Subcutaneous abdominal adipose tissue (tissue), 5 donors: ENCODE data around the gene LCN12.

Experiments used
- H3K27ac ChIP-seq: one replicate; pipeline ENCODE4 v1.7.0; 2013; ENCODE audit warnings: low read depth, mild to moderate bottlenecking, inconsistent platforms, low read length, moderate library complexity
- H3K27me3 ChIP-seq, 5 donors: one replicate each; pipeline ENCODE4 v1.7.0; 2013; ENCODE audit warnings: low read length in 5 of 5, inconsistent platforms in 1 of 5; ENCODE audit not compliant: control insufficient read depth in 5 of 5, insufficient read depth in 4 of 5
- H3K36me3 ChIP-seq, 5 donors: one replicate each; pipeline ENCODE4 v1.7.0; 2013; ENCODE audit warnings: low read length in 5 of 5; ENCODE audit not compliant: control insufficient read depth in 5 of 5, insufficient read depth in 5 of 5
- H3K4me1 ChIP-seq, 5 donors: one replicate each; pipeline ENCODE4 v1.7.0; 2013; ENCODE audit warnings: low read length in 5 of 5, mild to moderate bottlenecking in 3 of 5, moderate library complexity in 1 of 5; ENCODE audit not compliant: control insufficient read depth in 5 of 5, insufficient read depth in 5 of 5
- H3K4me3 ChIP-seq, 5 donors: one replicate each; pipeline ENCODE4 v1.7.0; 2013; ENCODE audit warnings: low read length in 5 of 5, low read depth in 1 of 5
- H3K9ac ChIP-seq, 5 donors: one replicate each; pipeline ENCODE4 v1.7.0; 2013; ENCODE audit warnings: low read length in 5 of 5, mild to moderate bottlenecking in 4 of 5, moderate library complexity in 3 of 5
- H3K9me3 ChIP-seq, 5 donors: one replicate each; pipeline ENCODE4 v1.7.0; 2013; ENCODE audit warnings: low read length in 5 of 5; ENCODE audit not compliant: control insufficient read depth in 5 of 5
- donor health status: healthy.
- donor health status: healthy.
- donor health status: healthy.
- donor health status: healthy.
- donor health status: healthy.

The LCN12 gene

DNA sequence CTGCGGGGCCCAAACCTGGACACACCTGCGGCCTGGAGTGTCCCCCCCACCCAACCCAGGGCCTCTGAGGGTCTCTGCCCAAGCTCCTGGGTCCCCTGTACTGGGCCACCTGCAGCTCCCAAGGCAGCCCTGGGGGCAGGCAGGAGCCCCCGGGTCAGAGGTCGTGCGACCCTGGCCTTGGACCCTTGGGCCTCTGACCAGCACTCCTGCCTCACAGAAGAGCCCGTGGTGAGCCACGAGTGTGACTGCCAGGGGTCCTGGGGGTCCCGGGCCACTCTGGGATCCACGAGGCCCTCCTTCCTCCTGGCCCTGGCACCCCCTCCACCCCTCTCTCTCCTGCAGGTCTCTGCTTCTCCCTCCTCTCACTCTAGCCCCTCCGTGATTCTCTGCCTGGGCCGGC is 20.3 kb downstream of the LCN12 start:
- Histone ChIP-seq H3K4me3 (no peak overlapping the region), H3K4me1 (peaks cover 0 to 27% (median 6%) of the 10 kb centered on the region in 5 donors), H3K27me3 (peaks cover 3 to 7% (median 6%) of the 10 kb centered on the region in 5 donors), H3K27ac (no peak overlapping the region), H3K9ac (no peak overlapping the region), H3K36me3 (no peaks in the 10 kb centered on the region), H3K9me3 (no peaks in the 10 kb centered on the region)

GRCh38 chr9:136972743-136973142 is 20.7 kb downstream of the LCN12 start:
- H3K4me1 ChIP-seq: peaks cover 0 to 31% (median 10%) of the 10 kb centered on the region in 5 donors
- no peak overlapping the region for H3K9ac ChIP-seq
- H3K27ac ChIP-seq: no peak overlapping the region
- H3K27me3 ChIP-seq: peaks cover 3 to 7% (median 6%) of the 10 kb centered on the region in 5 donors
- no peaks in the 10 kb centered on the region for H3K9me3 ChIP-seq
- no peaks in the 10 kb centered on the region for H3K36me3 ChIP-seq
- H3K4me3 ChIP-seq: no peak overlapping the region

- Histone ChIP-seq H3K4me3 (no peak overlapping the region), H3K9me3 (no peaks in the 10 kb centered on the region), H3K27ac (no peak overlapping the region), H3K27me3 (peaks cover 3 to 7% (median 6%) of the 10 kb centered on the region in 5 donors), H3K9ac (no peak overlapping the region), H3K36me3 (no peaks in the 10 kb centered on the region), H3K4me1 (peaks cover 0 to 38% (median 15%) of the 10 kb centered on the region in 5 donors)
Observed at GRCh38 chr9:136973618-136974617, 21.8 kb downstream of the LCN12 start.

DNA sequence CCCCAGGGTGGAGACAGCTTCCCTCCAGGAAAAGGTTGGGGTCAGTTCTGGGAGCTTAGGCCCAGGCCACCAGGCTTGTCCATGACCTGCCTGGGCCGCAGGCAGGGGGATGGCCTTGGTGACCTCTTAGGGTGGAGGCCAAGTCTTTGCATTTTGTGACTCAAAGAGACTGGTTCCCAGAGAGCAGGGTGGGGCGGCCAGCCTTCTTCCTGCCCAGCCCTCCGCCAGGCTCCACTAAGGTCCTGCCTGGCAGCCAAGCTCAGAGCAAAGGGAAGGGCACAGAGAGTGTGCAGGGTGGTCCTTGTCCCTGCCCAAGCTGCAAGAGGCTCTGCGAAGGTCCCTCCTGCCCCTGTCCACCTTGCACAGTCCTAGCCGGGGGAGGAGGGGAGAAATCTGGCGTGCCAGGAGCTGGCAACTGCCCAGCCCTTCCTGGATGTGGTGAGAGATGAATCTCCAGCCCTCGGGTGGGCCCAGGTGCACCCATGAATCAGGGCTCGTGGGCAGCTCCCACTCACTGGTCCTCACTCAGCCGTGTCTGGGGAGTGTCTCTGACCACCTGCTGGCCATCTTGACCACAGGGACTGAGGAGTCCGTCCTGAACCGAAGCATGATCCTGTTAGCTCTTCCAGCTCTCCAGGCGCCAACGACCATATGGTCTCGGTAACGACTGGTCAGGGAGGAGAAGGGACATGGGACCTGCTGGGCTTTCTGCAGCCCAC is 22.9 kb downstream of the LCN12 start:
- Histone ChIP-seq H3K27me3 (peaks cover 2 to 7% (median 5%) of the 10 kb centered on the region in 5 donors), H3K27ac (no peak overlapping the region), H3K36me3 (no peaks in the 10 kb centered on the region), H3K9ac (no peak overlapping the region), H3K9me3 (no peaks in the 10 kb centered on the region), H3K4me1 (peaks cover 0 to 42% (median 15%) of the 10 kb centered on the region in 5 donors), H3K4me3 (no peak overlapping the region)

- Histone ChIP-seq H3K27me3 (peaks cover 0 to 7% (median 3%) of the 10 kb centered on the region in 5 donors), H3K36me3 (no peaks in the 10 kb centered on the region), H3K4me3 (no peak overlapping the region), H3K27ac (no peak overlapping the region), H3K9ac (no peak overlapping the region), H3K4me1 (peaks cover 0 to 45% (median 15%) of the 10 kb centered on the region in 5 donors), H3K9me3 (no peaks in the 10 kb centered on the region)
Observed at GRCh38 chr9:136975644-136976043, 23.6 kb downstream of the LCN12 start.

DNA sequence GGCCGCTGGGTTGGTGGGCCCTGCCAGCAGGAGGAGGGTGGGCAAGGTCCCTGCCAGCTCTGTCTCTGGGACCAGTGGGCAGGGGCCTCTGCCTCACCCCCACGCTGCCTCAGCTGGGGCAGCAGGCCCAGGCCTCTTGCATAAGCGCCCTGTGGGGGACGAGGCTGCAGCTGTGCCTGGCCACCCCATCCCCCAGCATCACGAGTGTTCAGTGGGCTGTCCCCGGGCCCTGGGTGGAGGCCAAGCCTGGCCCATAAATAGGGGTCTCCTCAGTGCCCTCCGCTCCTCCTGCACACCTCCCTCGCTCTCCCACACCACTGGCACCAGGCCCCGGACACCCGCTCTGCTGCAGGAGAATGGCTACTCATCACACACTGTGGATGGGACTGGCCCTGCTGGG is 25.1 kb downstream of the LCN12 start, which contains the start of gene PTGDS:
PTGDS (plus strand) TSS at position 282 of the 400 bp plus-strand sequence; CDS start at position 357, 75 bp downstream.
- H3K9me3 ChIP-seq: no peaks in the 10 kb centered on the region
- no peak within 1 kb of the TSS for H3K27ac ChIP-seq
- H3K36me3 ChIP-seq: no peaks in the 10 kb centered on the region
- H3K4me3 ChIP-seq: peak within 1 kb of the TSS in 4 of 5 donors; percentile 30 to 67 (median 44)
- peak within 1 kb of the TSS in 2 of 5 donors; percentile 30 to 41 for H3K9ac ChIP-seq
- H3K27me3 ChIP-seq: peaks cover 0 to 8% (median 0%) of the 10 kb centered on the region in 5 donors
- peaks cover 0 to 57% (median 23%) of the 10 kb centered on the region in 5 donors for H3K4me1 ChIP-seq

GRCh38 chr9:136977649-136978072 is 25.6 kb downstream of the LCN12 start:
- Histone ChIP-seq H3K27me3 (peaks cover 0 to 13% (median 0%) of the 10 kb centered on the region in 5 donors), H3K4me3 (peak overlapping the region in 4 of 5 donors; percentile 30 to 67 (median 44)), H3K36me3 (no peaks in the 10 kb centered on the region), H3K4me1 (peaks cover 0 to 61% (median 27%) of the 10 kb centered on the region in 5 donors), H3K9ac (peak overlapping the region in 1 of 5 donors; percentile 41), H3K27ac (no peak overlapping the region), H3K9me3 (no peaks in the 10 kb centered on the region)

- Histone ChIP-seq H3K4me3 (peak overlapping the region in 4 of 5 donors; percentile 30 to 67 (median 44)), H3K9me3 (no peaks in the 10 kb centered on the region), H3K4me1 (peaks cover 0 to 65% (median 27%) of the 10 kb centered on the region in 5 donors), H3K9ac (peak overlapping the region in 2 of 5 donors; percentile 30 to 41), H3K27ac (no peak overlapping the region), H3K27me3 (peaks cover 0 to 18% (median under 1%) of the 10 kb centered on the region in 5 donors), H3K36me3 (no peaks in the 10 kb centered on the region)
Observed at GRCh38 chr9:136978073-136978864, 26.2 kb downstream of the LCN12 start.

DNA sequence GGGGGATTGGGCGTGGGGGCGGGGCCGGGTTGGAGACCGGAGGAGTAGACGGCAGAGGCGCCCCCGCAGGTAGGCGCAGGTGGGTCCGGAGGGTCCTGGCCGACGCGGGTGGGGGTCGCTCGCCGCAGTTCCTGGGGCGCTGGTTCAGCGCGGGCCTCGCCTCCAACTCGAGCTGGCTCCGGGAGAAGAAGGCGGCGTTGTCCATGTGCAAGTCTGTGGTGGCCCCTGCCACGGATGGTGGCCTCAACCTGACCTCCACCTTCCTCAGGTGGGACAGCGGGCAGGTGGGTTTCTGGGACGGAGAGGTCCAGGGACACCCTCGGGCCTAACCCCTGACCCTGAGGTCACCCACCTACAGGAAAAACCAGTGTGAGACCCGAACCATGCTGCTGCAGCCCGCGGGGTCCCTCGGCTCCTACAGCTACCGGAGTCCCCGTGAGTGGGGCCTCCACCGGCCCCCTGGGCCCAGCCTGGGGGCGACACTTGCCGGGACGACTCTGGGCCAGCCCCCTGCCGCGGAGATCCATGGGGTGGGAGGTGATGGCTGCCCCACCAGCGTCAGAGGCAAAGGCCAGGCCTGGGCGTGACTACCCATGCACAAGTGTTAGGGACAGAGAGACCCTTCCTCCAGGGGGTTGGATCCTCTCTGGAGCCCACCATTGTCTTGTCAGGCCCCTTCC is 26.9 kb downstream of the LCN12 start:
- no peak overlapping the region for H3K27ac ChIP-seq
- no peaks in the 10 kb centered on the region for H3K9me3 ChIP-seq
- peaks cover 0 to 65% (median 27%) of the 10 kb centered on the region in 5 donors for H3K4me1 ChIP-seq
- no peaks in the 10 kb centered on the region for H3K36me3 ChIP-seq
- H3K4me3 ChIP-seq: no peak overlapping the region
- no peak overlapping the region for H3K9ac ChIP-seq
- H3K27me3 ChIP-seq: peaks cover 0 to 25% (median 7%) of the 10 kb centered on the region in 5 donors
